ENCODE data around the gene TPST2. TPM values are rescaled to one million over a fixed set of nuclear protein-coding genes. Genes with fewer than 3 reads are reported as not detected.

Gene TPST2
- total RNA-seq, 1 donor from 2014 or later: 18.5 TPM

DNA sequence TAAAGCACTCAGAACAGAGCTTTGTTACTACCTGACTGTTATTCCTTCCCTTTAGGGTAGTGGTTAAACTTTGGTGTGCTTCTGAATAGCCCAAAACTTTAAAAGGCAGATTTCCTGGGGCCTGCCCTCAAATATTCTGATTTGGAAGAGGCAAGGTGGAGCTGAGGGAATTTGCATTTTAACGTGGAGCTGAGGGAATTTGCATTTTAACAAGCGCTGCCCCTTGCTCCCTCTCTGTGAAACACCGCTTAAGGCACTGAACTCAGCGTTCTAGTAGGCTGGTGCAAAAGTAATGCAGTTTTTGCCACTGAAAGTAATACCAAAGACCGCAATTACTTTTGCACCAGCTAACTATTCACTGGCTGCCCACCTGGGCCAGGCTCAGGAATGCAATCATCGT, 35.0 kb downstream of the TPST2 start:
- no peaks in the 10 kb centered on the region for H3K36me3 Mint-ChIP-seq
- H3K27ac Mint-ChIP-seq: no peak overlapping the region
- H3K9me3 Mint-ChIP-seq: no peaks in the 10 kb centered on the region
- no peak overlapping the region for H3K4me3 Mint-ChIP-seq
- no peaks in the 10 kb centered on the region for H3K27me3 Mint-ChIP-seq (ENCODE audit: low read depth)
- no peaks in the 10 kb centered on the region for H3K4me1 Mint-ChIP-seq
- TF ChIP-seq, protein P1, sequence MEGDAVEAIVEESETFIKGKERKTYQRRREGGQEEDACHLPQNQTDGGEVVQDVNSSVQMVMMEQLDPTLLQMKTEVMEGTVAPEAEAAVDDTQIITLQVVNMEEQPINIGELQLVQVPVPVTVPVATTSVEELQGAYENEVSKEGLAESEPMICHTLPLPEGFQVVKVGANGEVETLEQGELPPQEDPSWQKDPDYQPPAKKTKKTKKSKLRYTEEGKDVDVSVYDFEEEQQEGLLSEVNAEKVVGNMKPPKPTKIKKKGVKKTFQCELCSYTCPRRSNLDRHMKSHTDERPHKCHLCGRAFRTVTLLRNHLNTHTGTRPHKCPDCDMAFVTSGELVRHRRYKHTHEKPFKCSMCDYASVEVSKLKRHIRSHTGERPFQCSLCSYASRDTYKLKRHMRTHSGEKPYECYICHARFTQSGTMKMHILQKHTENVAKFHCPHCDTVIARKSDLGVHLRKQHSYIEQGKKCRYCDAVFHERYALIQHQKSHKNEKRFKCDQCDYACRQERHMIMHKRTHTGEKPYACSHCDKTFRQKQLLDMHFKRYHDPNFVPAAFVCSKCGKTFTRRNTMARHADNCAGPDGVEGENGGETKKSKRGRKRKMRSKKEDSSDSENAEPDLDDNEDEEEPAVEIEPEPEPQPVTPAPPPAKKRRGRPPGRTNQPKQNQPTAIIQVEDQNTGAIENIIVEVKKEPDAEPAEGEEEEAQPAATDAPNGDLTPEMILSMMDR (IDR thresholded peaks at IDR 0.05; ENCODE audit: unreplicated experiment): no peak
- DNase-seq (ENCODE audit: low spot score in 2 of 2, unreplicated experiment in 2 of 2): no peak

GRCh38 chr22:26553056-26553752, 36.7 kb downstream of the TPST2 start:
- H3K36me3 Mint-ChIP-seq: no peaks in the 10 kb centered on the region
- H3K27ac Mint-ChIP-seq: no peak overlapping the region
- no peak for DNase-seq (ENCODE audit: low spot score in 2 of 2, unreplicated experiment in 2 of 2)
- H3K9me3 Mint-ChIP-seq: no peaks in the 10 kb centered on the region
- H3K27me3 Mint-ChIP-seq (ENCODE audit: low read depth): no peaks in the 10 kb centered on the region
- TF ChIP-seq, protein P1 (IDR thresholded peaks at IDR 0.05; ENCODE audit: unreplicated experiment): no peak
- H3K4me1 Mint-ChIP-seq: peaks cover 5% of the 10 kb centered on the region
- no peak overlapping the region for H3K4me3 Mint-ChIP-seq

GRCh38 chr22:26552466-26552865, 37.5 kb downstream of the TPST2 start:
- TF ChIP-seq, protein P1 (IDR thresholded peaks at IDR 0.05; ENCODE audit: unreplicated experiment): no peak
- Mint-ChIP-seq H3K27ac (no peak overlapping the region), H3K4me1 (peaks cover 5% of the 10 kb centered on the region), H3K4me3 (no peak overlapping the region), H3K9me3 (no peaks in the 10 kb centered on the region), H3K36me3 (no peaks in the 10 kb centered on the region), H3K27me3 (ENCODE audit: low read depth) (no peaks in the 10 kb centered on the region)
- DNase-seq (ENCODE audit: low spot score in 2 of 2, unreplicated experiment in 2 of 2): no peak

DNA sequence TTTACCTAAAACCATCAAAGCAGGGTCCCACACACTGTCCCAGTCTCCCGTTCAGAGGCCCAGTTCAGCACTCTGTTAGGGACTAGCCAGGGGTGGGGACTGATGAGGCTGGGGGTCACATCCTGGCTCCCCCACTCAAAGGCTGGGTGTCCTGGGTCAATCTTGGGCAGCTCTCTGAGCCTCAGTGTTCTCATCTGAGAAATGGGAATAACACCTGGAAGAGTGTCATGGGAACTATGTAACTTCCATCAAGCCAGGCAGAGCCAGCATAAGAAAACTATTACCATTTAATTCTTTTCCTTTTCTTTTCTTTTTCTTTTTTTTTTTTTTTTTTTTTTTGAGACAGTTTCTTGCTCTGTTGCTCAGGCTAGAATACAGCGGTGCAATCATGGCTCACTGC, 38.4 kb downstream of the TPST2 start:
- Mint-ChIP-seq H3K27ac (no peak overlapping the region), H3K27me3 (ENCODE audit: low read depth) (no peaks in the 10 kb centered on the region), H3K4me1 (peaks cover 5% of the 10 kb centered on the region), H3K4me3 (no peak overlapping the region), H3K9me3 (no peaks in the 10 kb centered on the region), H3K36me3 (no peaks in the 10 kb centered on the region)
- no peak for DNase-seq (ENCODE audit: low spot score in 2 of 2, unreplicated experiment in 2 of 2)
- TF ChIP-seq, protein P1 (IDR thresholded peaks at IDR 0.05; ENCODE audit: unreplicated experiment): no peak

GRCh38 chr22:26550498-26551033, 39.4 kb downstream of the TPST2 start:
- Mint-ChIP-seq H3K36me3 (no peaks in the 10 kb centered on the region), H3K4me1 (peaks cover 5% of the 10 kb centered on the region), H3K4me3 (no peak overlapping the region), H3K27ac (no peak overlapping the region), H3K9me3 (no peaks in the 10 kb centered on the region), H3K27me3 (ENCODE audit: low read depth) (no peaks in the 10 kb centered on the region)
- TF ChIP-seq, protein P1 (IDR thresholded peaks at IDR 0.05; ENCODE audit: unreplicated experiment): no peak
- no peak for DNase-seq (ENCODE audit: low spot score in 2 of 2, unreplicated experiment in 2 of 2)

Measured in mesothelial cell of epicardium (in vitro differentiated cells).